Forelimb muscle (tissue), 1 donor: ENCODE results near the gene YAP1. TPM values are rescaled to one million over a fixed set of nuclear protein-coding genes. Genes with fewer than 3 reads are reported as not detected.

Source experiments
- DNase-seq: peaks from one replicate; pipeline ENCODE4 v3.0.0-alpha.2; 2013; ENCODE audit warnings: low read depth
- polyA plus RNA-seq: library from polyadenylated mRNA; unstranded; fragments of 120-200 nt; gene quantifications from one replicate; pipeline ENCODE4 v1.2.1, GENCODE V29; 2013; ENCODE audit not compliant: insufficient read length

YAP1 gene
- polyA plus RNA-seq, 1 donor: 74.0 TPM

- no peak for DNase-seq
These were observed 166.1 kb downstream of the YAP1 start for GRCh38 chr11:102276362-102276761.

GRCh38 chr11:102276783-102277182, 166.5 kb downstream of the YAP1 start:
- no peak for DNase-seq

GRCh38 chr11:102279641-102280170, 169.5 kb downstream of the YAP1 start:
- DNase-seq: peak; percentile 63

- no peak for DNase-seq
These were observed 170.1 kb downstream of the YAP1 start for GRCh38 chr11:102280245-102280833.

Other genes starting within 250 kb of the YAP1 start
- 3.1 TPM for gene CEP126, start 195.4 kb upstream of the YAP1 start, polyA plus RNA-seq
- 0.38 TPM for gene ANGPTL5, start 193.9 kb upstream of the YAP1 start, polyA plus RNA-seq
- 1.5 TPM for gene CFAP300, start 63.0 kb upstream of the YAP1 start, polyA plus RNA-seq
- 1.0 TPM for gene BIRC3, start 207.0 kb downstream of the YAP1 start, polyA plus RNA-seq
- 42.4 TPM for gene BIRC2, start 236.8 kb downstream of the YAP1 start, polyA plus RNA-seq